Mesenchymal stem cell (in vitro differentiated cells and primary cell): ENCODE measurements around the gene MAP7D1.
A peak's percentile ranks its signal among the peaks of the same experiment; 100 is the strongest.

Source experiments
- DNase-seq: peaks from one replicate; pipeline ENCODE4 v3.0.0-alpha.2; 2013
- H2AFZ ChIP-seq: one replicate; pipeline ENCODE4 v1.6.1; 2013; ENCODE audit warnings: low read depth, mild to moderate bottlenecking, control low read depth, inconsistent platforms, low read length, moderate library complexity
- H2AK5ac ChIP-seq: 2 replicates; pipeline ENCODE4 v1.6.1; 2013; ENCODE audit warnings: low read length, moderate library complexity, mild to moderate bottlenecking, inconsistent platforms; ENCODE audit not compliant: severe bottlenecking
- H2BK120ac ChIP-seq: one replicate; pipeline ENCODE4 v1.6.1; 2013; ENCODE audit warnings: low read depth, mild to moderate bottlenecking, inconsistent platforms, low read length, moderate library complexity
- H2BK12ac ChIP-seq, 2 experiments: one replicate each; pipeline ENCODE4 v1.6.1; 2013; ENCODE audit warnings: inconsistent platforms in 2 of 2, low read length in 2 of 2, mild to moderate bottlenecking in 2 of 2, moderate library complexity in 2 of 2, control low read depth in 1 of 2
- H2BK15ac ChIP-seq: one replicate; pipeline ENCODE4 v1.6.1; 2013; ENCODE audit warnings: mild to moderate bottlenecking, low read depth, inconsistent platforms; ENCODE audit not compliant: poor library complexity, severe bottlenecking
- H2BK5ac ChIP-seq: 2 replicates; pipeline ENCODE4 v1.6.1; 2013; ENCODE audit warnings: low read depth, mild to moderate bottlenecking, low read length, control low read depth, inconsistent platforms; ENCODE audit not compliant: poor library complexity, severe bottlenecking
- H3K14ac ChIP-seq, 2 experiments: one replicate each; pipeline ENCODE4 v1.6.1; 2013; ENCODE audit warnings: inconsistent platforms in 2 of 2, low read length in 2 of 2, control low read depth in 1 of 2, mild to moderate bottlenecking in 1 of 2, moderate library complexity in 1 of 2
- H3K18ac ChIP-seq, 2 experiments: one replicate each; pipeline ENCODE4 v1.6.1; 2013; ENCODE audit warnings: inconsistent platforms in 2 of 2, low read length in 2 of 2, control low read depth in 1 of 2, low read depth in 1 of 2, mild to moderate bottlenecking in 1 of 2
- H3K23ac ChIP-seq, 2 experiments: one replicate each; pipeline ENCODE4 v1.6.1; 2013; ENCODE audit warnings: inconsistent platforms in 2 of 2, low read length in 2 of 2, mild to moderate bottlenecking in 2 of 2, moderate library complexity in 2 of 2, control low read depth in 1 of 2
- H3K27ac ChIP-seq: 2 replicates; pipeline ENCODE4 v1.5.1; 2013; ENCODE audit warnings: mild to moderate bottlenecking, moderate library complexity, low read length, control low read depth, inconsistent platforms; ENCODE audit not compliant: poor library complexity, severe bottlenecking
- H3K27me3 ChIP-seq, 2 experiments: 2 replicates each; pipeline versions ENCODE4 v1.6.1 to v1.7.0; 2013; ENCODE audit warnings: low read length in 2 of 2, mild to moderate bottlenecking in 2 of 2, moderate library complexity in 2 of 2, control low read depth in 1 of 2, inconsistent platforms in 1 of 2; ENCODE audit not compliant: control insufficient read depth in 1 of 2, insufficient read depth in 1 of 2
- H3K36me3 ChIP-seq, 2 experiments: 2 replicates each; pipeline versions ENCODE4 v1.6.1 to v1.7.0; 2013; ENCODE audit warnings: low read length in 2 of 2, control low read depth in 1 of 2, inconsistent platforms in 1 of 2, low read depth in 1 of 2, mild to moderate bottlenecking in 1 of 2; ENCODE audit not compliant: insufficient read depth in 2 of 2, control insufficient read depth in 1 of 2
- H3K4ac ChIP-seq, 2 experiments: one replicate each; pipeline ENCODE4 v1.6.1; 2013; ENCODE audit warnings: inconsistent platforms in 2 of 2, low read length in 2 of 2, mild to moderate bottlenecking in 2 of 2, moderate library complexity in 2 of 2, control low read depth in 1 of 2, low read depth in 1 of 2
- H3K4me1 ChIP-seq: 2 replicates; pipeline ENCODE4 v1.6.1; 2013; ENCODE audit warnings: low read depth, low read length, control low read depth; ENCODE audit not compliant: control insufficient read depth, insufficient read depth
- H3K4me2 ChIP-seq: 2 replicates; pipeline ENCODE4 v1.6.1; 2013; ENCODE audit warnings: low read length, mild to moderate bottlenecking, inconsistent platforms; ENCODE audit not compliant: poor library complexity, severe bottlenecking
- H3K4me3 ChIP-seq, 2 experiments: 2 replicates each; pipeline versions ENCODE4 v1.5.1 to v1.7.0; 2013; ENCODE audit warnings: low read length in 2 of 2, mild to moderate bottlenecking in 2 of 2, control low read depth in 1 of 2, low read depth in 1 of 2; ENCODE audit not compliant: insufficient read depth in 1 of 2
- H3K79me1 ChIP-seq: replicated peaks from 2 replicates; pipeline ENCODE4 v1.6.1; 2013; ENCODE audit warnings: mild to moderate bottlenecking, control low read depth, low read length, inconsistent platforms; ENCODE audit not compliant: poor library complexity, severe bottlenecking
- H3K9ac ChIP-seq: 2 replicates; pipeline ENCODE4 v1.7.0; 2013; ENCODE audit warnings: mild to moderate bottlenecking, low read length, moderate library complexity
- H3K9me3 ChIP-seq: 2 replicates; pipeline ENCODE4 v1.7.0; 2013; ENCODE audit warnings: mild to moderate bottlenecking, low read length; ENCODE audit not compliant: control insufficient read depth
- H4K8ac ChIP-seq: one replicate; pipeline ENCODE4 v1.6.1; 2013; ENCODE audit warnings: inconsistent platforms, mild to moderate bottlenecking, low read length, moderate library complexity
- H4K91ac ChIP-seq: one replicate; pipeline ENCODE4 v1.6.1; 2013; ENCODE audit warnings: mild to moderate bottlenecking, low read length, inconsistent platforms
- WGBS: methylation state at CpG from one replicate; pipeline ENCODE4 v1.1.7; 2013; ENCODE audit warnings: mixed read lengths; 5-methylcytosine and 5-hydroxymethylcytosine counted together

Gene MAP7D1

GRCh38 chr1:36160388-36160948 is 4.5 kb downstream of the MAP7D1 start:
- H2BK15ac ChIP-seq: peak overlapping the region; percentile 84
- peak overlapping the region; percentile 9 for H2BK5ac ChIP-seq
- H4K8ac ChIP-seq: peak overlapping the region; percentile 27
- H2BK120ac ChIP-seq: peak overlapping the region; percentile 77
- H3K4me1 ChIP-seq: peaks cover 34% of the 10 kb centered on the region
- no peak for DNase-seq
- H2BK12ac ChIP-seq: no peak overlapping the region
- no peaks in the 10 kb centered on the region for H3K9me3 ChIP-seq
- H3K27me3 ChIP-seq: no peaks in the 10 kb centered on the region
- peak overlapping the region; percentile 64 for H2AK5ac ChIP-seq
- peak overlapping the region; percentile 67 to 90 for H3K18ac ChIP-seq
- peak overlapping the region in 1 of 2 experiments; percentile 81 for H3K4me3 ChIP-seq
- peak overlapping the region; percentile 66 to 73 for H3K4ac ChIP-seq
- H4K91ac ChIP-seq: peak overlapping the region; percentile 74
- no peaks in the 10 kb centered on the region for H3K79me1 ChIP-seq
- H3K14ac ChIP-seq: no peak overlapping the region
- peak overlapping the region; percentile 87 for H3K4me2 ChIP-seq
- peak overlapping the region; percentile 90 for H3K9ac ChIP-seq
- peak overlapping the region; percentile 93 for H3K27ac ChIP-seq
- peak overlapping the region in 1 of 2 experiments; percentile 3 for H3K23ac ChIP-seq
- WGBS: 62% methylated on average over 4 of the region's 4 CpGs
- no peak overlapping the region for H2AFZ ChIP-seq
- H3K36me3 ChIP-seq: peaks cover 23 to 30% of the 10 kb centered on the region in 2 experiments

- Histone ChIP-seq H2BK5ac (peak overlapping the region; percentile 78), H3K23ac (no peak overlapping the region), H3K4ac (peak overlapping the region; percentile 66 to 84), H3K36me3 (peaks cover 23 to 30% of the 10 kb centered on the region in 2 experiments), H2AK5ac (peak overlapping the region; percentile 91), H2AFZ (no peak overlapping the region), H3K79me1 (no peaks in the 10 kb centered on the region), H3K27ac (peak overlapping the region; percentile 93), H4K91ac (peak overlapping the region; percentile 85), H2BK15ac (peak overlapping the region; percentile 87), H3K14ac (peak overlapping the region in 1 of 2 experiments; percentile 63), H3K27me3 (no peaks in the 10 kb centered on the region), H3K4me3 (peak overlapping the region; percentile 56 to 81), H3K4me1 (peaks cover 34% of the 10 kb centered on the region), H2BK120ac (peak overlapping the region; percentile 77), H2BK12ac (peak overlapping the region in 1 of 2 experiments; percentile 5), H3K4me2 (peak overlapping the region; percentile 87), H3K18ac (peak overlapping the region; percentile 82 to 90), H4K8ac (peak overlapping the region; percentile 45), H3K9me3 (no peaks in the 10 kb centered on the region), H3K9ac (peak overlapping the region; percentile 90)
- peak; percentile 71 for DNase-seq
- WGBS: 5% methylated on average over 12 of the region's 12 CpGs
Measured at GRCh38 chr1:36160949-36161485, 5.1 kb downstream of the MAP7D1 start.

GRCh38 chr1:36161641-36162531 is 5.9 kb downstream of the MAP7D1 start:
- H2BK12ac ChIP-seq: peak overlapping the region; percentile 38 to 51
- H3K18ac ChIP-seq: peak overlapping the region in 1 of 2 experiments; percentile 30
- WGBS: 52% methylated on average over 14 of the region's 14 CpGs
- peak overlapping the region; percentile 90 for H3K9ac ChIP-seq
- peak overlapping the region; percentile 87 for H3K4me2 ChIP-seq
- H3K27ac ChIP-seq: peak overlapping the region; percentile 93
- H2BK15ac ChIP-seq: no peak overlapping the region
- H3K79me1 ChIP-seq: no peaks in the 10 kb centered on the region
- peak overlapping the region in 1 of 2 experiments; percentile 81 for H3K4me3 ChIP-seq
- H3K4ac ChIP-seq: peak overlapping the region in 1 of 2 experiments; percentile 41
- peak overlapping the region in 1 of 2 experiments; percentile 45 for H3K14ac ChIP-seq
- H2AK5ac ChIP-seq: peak overlapping the region; percentile 33
- H2BK120ac ChIP-seq: no peak overlapping the region
- H3K36me3 ChIP-seq: peaks cover 23 to 30% of the 10 kb centered on the region in 2 experiments
- H3K4me1 ChIP-seq: peaks cover 36% of the 10 kb centered on the region
- no peaks in the 10 kb centered on the region for H3K9me3 ChIP-seq
- peak overlapping the region in 1 of 2 experiments; percentile 46 for H3K23ac ChIP-seq
- peak overlapping the region; percentile 65 for H4K8ac ChIP-seq
- peak overlapping the region; percentile 78 for H2BK5ac ChIP-seq
- no peaks in the 10 kb centered on the region for H3K27me3 ChIP-seq
- no peak overlapping the region for H2AFZ ChIP-seq
- DNase-seq: peak; percentile 57
- peak overlapping the region; percentile 70 for H4K91ac ChIP-seq
